ENCODE results near the gene FAM120A.
"Not testable (repeated sequence)": the region's sequence is repeated elsewhere in the genome, so short reads cannot be mapped to it uniquely, and the experiment has no call there.

Gene FAM120A

DNA sequence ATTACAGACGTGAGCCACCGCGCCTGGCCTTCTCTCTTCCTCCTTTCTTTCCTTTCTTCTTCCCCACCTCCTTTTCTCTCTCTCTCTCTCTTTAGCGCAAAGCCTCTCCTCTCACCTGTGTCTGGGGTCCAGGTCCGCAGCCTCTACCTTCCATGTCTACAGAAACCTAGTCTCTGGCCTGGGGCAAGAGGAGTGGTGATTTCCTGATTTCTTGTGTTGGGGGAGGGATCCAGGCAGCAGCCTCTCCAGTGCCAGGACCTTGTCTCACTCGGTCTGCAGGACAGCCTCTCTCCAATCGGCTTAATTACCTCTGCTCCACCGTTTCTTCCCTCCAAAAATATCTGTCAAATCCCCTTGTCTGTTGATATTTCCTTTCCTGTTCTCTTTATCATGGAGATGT lies 16.1 kb upstream of the FAM120A start:
- no peak overlapping the region for H3K4me3 ChIP-seq (ENCODE audit: low read depth, low read length)
- no peak for TF ChIP-seq CTCF (IDR thresholded peaks at IDR 0.05; ENCODE audit: low read depth, low read length)
- in situ Hi-C loops (cut with HindIII; ENCODE audit: low sequenced_read_pairs): no loop called here
- DNase-seq (ENCODE audit: low read depth, low spot score): no peak

GRCh38 chr9:93436218-93436617 lies 15.3 kb upstream of the FAM120A start:
- no peak overlapping the region for H3K4me3 ChIP-seq (ENCODE audit: low read depth, low read length)
- TF ChIP-seq CTCF (IDR thresholded peaks at IDR 0.05; ENCODE audit: low read depth, low read length): no peak
- DNase-seq (ENCODE audit: low read depth, low spot score): no peak
- in situ Hi-C loops (cut with HindIII; ENCODE audit: low sequenced_read_pairs): no loop called here

GRCh38 chr9:93436655-93437407 lies 14.7 kb upstream of the FAM120A start:
- in situ Hi-C loops (cut with HindIII; ENCODE audit: low sequenced_read_pairs): no loop called here
- no peak overlapping the region for H3K4me3 ChIP-seq (ENCODE audit: low read depth, low read length)
- TF ChIP-seq CTCF (IDR thresholded peaks at IDR 0.05; ENCODE audit: low read depth, low read length): no peak
- no peak for DNase-seq (ENCODE audit: low read depth, low spot score)

DNA sequence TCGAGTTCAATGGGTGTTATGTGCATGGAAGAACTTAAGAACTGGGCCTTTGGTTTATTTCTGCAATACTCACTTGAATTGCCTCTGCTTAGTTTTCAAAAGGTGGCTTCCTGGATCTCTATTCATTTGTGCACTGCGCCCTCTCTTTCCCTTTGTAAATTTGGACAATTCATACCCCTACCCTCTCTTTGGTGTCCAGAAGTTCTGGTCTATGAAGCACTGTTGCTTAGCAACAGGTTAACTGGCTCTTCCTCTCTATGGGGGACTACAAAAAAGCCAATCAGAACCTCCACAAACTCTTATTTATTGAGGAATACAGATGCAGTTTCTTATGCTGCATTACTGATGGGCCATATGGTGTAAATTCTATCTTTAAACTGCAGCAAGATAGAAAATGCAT lies 13.5 kb upstream of the FAM120A start:
- in situ Hi-C loops (cut with HindIII; ENCODE audit: low sequenced_read_pairs): no loop called here

GRCh38 chr9:93439301-93439700 lies 12.2 kb upstream of the FAM120A start:
- in situ Hi-C loops (cut with HindIII; ENCODE audit: low sequenced_read_pairs); DNase-seq (ENCODE audit: low read depth, low spot score); H3K4me3 ChIP-seq (ENCODE audit: low read depth, low read length): not testable (repeated sequence)

More for the DNA sequence above, 13.5 kb upstream of the FAM120A start:
- TF ChIP-seq CTCF (IDR thresholded peaks at IDR 0.05; ENCODE audit: low read depth, low read length): no peak
- no peak for DNase-seq (ENCODE audit: low read depth, low spot score)
- no peak overlapping the region for H3K4me3 ChIP-seq (ENCODE audit: low read depth, low read length)

- no peak for TF ChIP-seq CTCF (IDR thresholded peaks at IDR 0.05; ENCODE audit: low read depth, low read length)
- in situ Hi-C loops (cut with HindIII; ENCODE audit: low sequenced_read_pairs): no loop called here
- no peak for DNase-seq (ENCODE audit: low read depth, low spot score)
- H3K4me3 ChIP-seq (ENCODE audit: low read depth, low read length): no peak overlapping the region
Observed at GRCh38 chr9:93440896-93441580, 10.4 kb upstream of the FAM120A start.

DNA sequence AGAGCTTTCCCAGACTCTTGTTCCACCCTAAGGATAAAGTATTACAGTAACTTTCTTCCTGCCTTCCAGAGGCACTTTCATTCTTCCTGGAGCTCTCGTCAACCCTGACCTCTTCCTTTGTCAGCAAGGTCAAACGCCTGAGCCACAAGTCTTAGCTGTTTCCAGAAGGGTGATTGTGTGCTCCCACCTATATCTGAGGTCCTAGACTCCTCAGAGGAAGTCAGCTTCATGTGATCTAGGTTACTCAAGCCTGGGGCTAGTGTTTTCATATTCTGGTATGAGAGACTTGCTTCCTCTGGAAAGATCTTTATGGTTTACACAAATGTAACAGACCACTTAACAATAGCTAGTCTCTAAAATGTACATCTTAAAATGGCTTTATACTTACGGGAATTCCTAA lies 5.4 kb upstream of the FAM120A start:
- no peak for TF ChIP-seq CTCF (IDR thresholded peaks at IDR 0.05; ENCODE audit: low read depth, low read length)
- no peak for DNase-seq (ENCODE audit: low read depth, low spot score)
- H3K4me3 ChIP-seq (ENCODE audit: low read depth, low read length): no peak overlapping the region
- in situ Hi-C loops (cut with HindIII; ENCODE audit: low sequenced_read_pairs): no loop called here
